Measurements from ENCODE around the gene TCAP.
A peak's percentile ranks its signal among the peaks of the same experiment; 100 is the strongest.
"Not testable (repeated sequence)": the region's sequence is repeated elsewhere in the genome, so short reads cannot be mapped to it uniquely, and the experiment has no call there.

The TCAP gene

GRCh38 chr17:39678340-39679116, 13.4 kb downstream of the TCAP start:
- DNase-seq (ENCODE audit: extremely low read depth in 1 of 2, low read depth in 1 of 2), result no peak

GRCh38 chr17:39679521-39680192, 14.5 kb downstream of the TCAP start:
- DNase-seq (ENCODE audit: extremely low read depth in 1 of 2, low read depth in 1 of 2), result no peak

GRCh38 chr17:39683295-39683939, 18.3 kb downstream of the TCAP start:
- no peak for DNase-seq (ENCODE audit: extremely low read depth in 1 of 2, low read depth in 1 of 2)

- DNase-seq (ENCODE audit: extremely low read depth in 1 of 2, low read depth in 1 of 2), result no peak
Observed at GRCh38 chr17:39684369-39685192, 19.4 kb downstream of the TCAP start.

GRCh38 chr17:39687101-39687545, 22.0 kb downstream of the TCAP start:
- no peak for DNase-seq (ENCODE audit: extremely low read depth in 1 of 2, low read depth in 1 of 2)

- DNase-seq (ENCODE audit: extremely low read depth in 1 of 2, low read depth in 1 of 2), result peak; percentile 80 to 91
Observed at GRCh38 chr17:39687546-39688474, 22.7 kb downstream of the TCAP start, which contains the start of gene PGAP3. Gene PGAP3 (minus strand): TSS chr17:39688057. CDS start chr17:39688014, 43 bp downstream.

- DNase-seq (ENCODE audit: extremely low read depth in 1 of 2, low read depth in 1 of 2), result no peak
Observed at GRCh38 chr17:39688475-39688835, 23.3 kb downstream of the TCAP start.

GRCh38 chr17:39688945-39689344, 23.8 kb downstream of the TCAP start:
- DNase-seq (ENCODE audit: extremely low read depth in 1 of 2, low read depth in 1 of 2), result no peak

- DNase-seq (ENCODE audit: extremely low read depth in 1 of 2, low read depth in 1 of 2), result no peak
Observed at GRCh38 chr17:39694593-39694992, 29.4 kb downstream of the TCAP start.

GRCh38 chr17:39695089-39695474, 29.9 kb downstream of the TCAP start:
- no peak for DNase-seq (ENCODE audit: extremely low read depth in 1 of 2, low read depth in 1 of 2)

- no peak for DNase-seq (ENCODE audit: extremely low read depth in 1 of 2, low read depth in 1 of 2)
Observed at GRCh38 chr17:39696731-39697130, 31.6 kb downstream of the TCAP start.

GRCh38 chr17:39697961-39698360, 32.8 kb downstream of the TCAP start:
- no peak for DNase-seq (ENCODE audit: extremely low read depth in 1 of 2, low read depth in 1 of 2)

- not testable (repeated sequence) for DNase-seq (ENCODE audit: extremely low read depth in 1 of 2, low read depth in 1 of 2)
Observed at GRCh38 chr17:39699157-39699817, 34.1 kb downstream of the TCAP start.

GRCh38 chr17:39699818-39700147, 34.6 kb downstream of the TCAP start, which contains the start of gene ERBB2:
Gene ERBB2 (plus strand): TSS chr17:39700064. CDS start chr17:39700239, 175 bp downstream.
- DNase-seq (ENCODE audit: extremely low read depth in 1 of 2, low read depth in 1 of 2), result no peak

- DNase-seq (ENCODE audit: extremely low read depth in 1 of 2, low read depth in 1 of 2), result no peak
Observed at GRCh38 chr17:39700148-39700987, 35.2 kb downstream of the TCAP start.

GRCh38 chr17:39701012-39701783, 36.0 kb downstream of the TCAP start:
- no peak for DNase-seq (ENCODE audit: extremely low read depth in 1 of 2, low read depth in 1 of 2)

GRCh38 chr17:39701784-39702422, 36.8 kb downstream of the TCAP start:
- no peak for DNase-seq (ENCODE audit: extremely low read depth in 1 of 2, low read depth in 1 of 2)

Data from stimulated activated CD8-positive, alpha-beta memory T cell treated with anti-CD3 and anti-CD28 coated beads, Interleukin-7, amount 100 ng/mL, for 48 hours (primary cell).